ENCODE measurements around the gene DUSP28.
"Not testable (repeated sequence)": the region's sequence is repeated elsewhere in the genome, so short reads cannot be mapped to it uniquely, and the experiment has no call there.

DUSP28 gene

GRCh38 chr2:240520130-240520973 lies 39.8 kb upstream of the DUSP28 start:
- ChIA-PET POLR2A (no interaction called here), CTCF (interaction anchor here (1.0 to 1.2 kb wide), 3 partner anchors 10 to 320 kb away, joined by 3 to 4 read pairs (median 4); no protein-coding TSS in a partner anchor)
- H3K4me3 ChIP-seq (ENCODE audit: low read depth, low read length), result peak overlapping the region; percentile 27
- DNase-seq (ENCODE audit: low read depth, low spot score), result no peak
- TF ChIP-seq CTCF (IDR thresholded peaks at IDR 0.05; ENCODE audit: insufficient read depth, low read length, missing control alignments), result no peak

- DNase-seq (ENCODE audit: low read depth, low spot score), result no peak
- CTCF ChIA-PET, result interaction anchor here (1.1 kb wide), 1 partner anchor 13 kb away, joined by 3 read pairs; no protein-coding TSS in a partner anchor
- POLR2A ChIA-PET, result no interaction called here
- TF ChIP-seq CTCF (IDR thresholded peaks at IDR 0.05; ENCODE audit: insufficient read depth, low read length, missing control alignments), result no peak
- H3K4me3 ChIP-seq (ENCODE audit: low read depth, low read length), result no peak overlapping the region
These were observed 39.2 kb upstream of the DUSP28 start for GRCh38 chr2:240520974-240521350.

- POLR2A ChIA-PET; DNase-seq (ENCODE audit: low read depth, low spot score); H3K4me3 ChIP-seq (ENCODE audit: low read depth, low read length): not testable (repeated sequence)
- CTCF ChIA-PET, result interaction anchor here (0.8 to 1.5 kb wide), 3 partner anchors 8 to 317 kb away, joined by 3 to 8 read pairs (median 3); no protein-coding TSS in a partner anchor
These were observed 38.3 kb upstream of the DUSP28 start for GRCh38 chr2:240521885-240522284.

DNA sequence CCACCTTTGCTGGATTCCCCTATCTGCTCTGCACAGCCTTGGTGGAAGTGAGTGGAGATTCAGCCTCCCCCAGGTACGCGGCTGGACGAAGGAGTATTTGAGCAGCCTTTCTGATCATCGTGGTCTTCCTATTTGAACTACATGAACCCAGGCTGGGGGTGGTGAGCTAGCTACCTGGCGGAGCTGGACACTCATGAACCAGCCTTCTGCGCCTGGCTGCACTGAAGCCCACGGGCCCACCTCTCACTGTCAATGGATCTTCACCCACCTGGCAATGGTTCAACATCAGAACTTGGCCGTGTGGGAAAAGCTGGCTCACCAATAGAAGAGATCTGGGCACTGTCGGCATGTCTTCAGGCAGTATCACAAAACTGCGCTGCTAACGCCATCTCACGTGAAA lies 37.8 kb upstream of the DUSP28 start:
- no peak for TF ChIP-seq CTCF (IDR thresholded peaks at IDR 0.05; ENCODE audit: insufficient read depth, low read length, missing control alignments)
- H3K4me3 ChIP-seq (ENCODE audit: low read depth, low read length), result no peak overlapping the region
- CTCF ChIA-PET, result interaction anchor here (0.8 to 1.5 kb wide), 2 partner anchors 9 to 317 kb away, joined by 3 to 8 read pairs; no protein-coding TSS in a partner anchor
- POLR2A ChIA-PET, result no interaction called here
- DNase-seq (ENCODE audit: low read depth, low spot score), result no peak

GRCh38 chr2:240523451-240524281 lies 36.5 kb upstream of the DUSP28 start:
- H3K4me3 ChIP-seq (ENCODE audit: low read depth, low read length), result no peak overlapping the region
- no peak for TF ChIP-seq CTCF (IDR thresholded peaks at IDR 0.05; ENCODE audit: insufficient read depth, low read length, missing control alignments)
- DNase-seq (ENCODE audit: low read depth, low spot score), result no peak
- POLR2A ChIA-PET, result no interaction called here
- CTCF ChIA-PET, result interaction anchor here (3.2 kb wide), 1 partner anchor 10 kb away, joined by 29 read pairs; no protein-coding TSS in a partner anchor

DNA sequence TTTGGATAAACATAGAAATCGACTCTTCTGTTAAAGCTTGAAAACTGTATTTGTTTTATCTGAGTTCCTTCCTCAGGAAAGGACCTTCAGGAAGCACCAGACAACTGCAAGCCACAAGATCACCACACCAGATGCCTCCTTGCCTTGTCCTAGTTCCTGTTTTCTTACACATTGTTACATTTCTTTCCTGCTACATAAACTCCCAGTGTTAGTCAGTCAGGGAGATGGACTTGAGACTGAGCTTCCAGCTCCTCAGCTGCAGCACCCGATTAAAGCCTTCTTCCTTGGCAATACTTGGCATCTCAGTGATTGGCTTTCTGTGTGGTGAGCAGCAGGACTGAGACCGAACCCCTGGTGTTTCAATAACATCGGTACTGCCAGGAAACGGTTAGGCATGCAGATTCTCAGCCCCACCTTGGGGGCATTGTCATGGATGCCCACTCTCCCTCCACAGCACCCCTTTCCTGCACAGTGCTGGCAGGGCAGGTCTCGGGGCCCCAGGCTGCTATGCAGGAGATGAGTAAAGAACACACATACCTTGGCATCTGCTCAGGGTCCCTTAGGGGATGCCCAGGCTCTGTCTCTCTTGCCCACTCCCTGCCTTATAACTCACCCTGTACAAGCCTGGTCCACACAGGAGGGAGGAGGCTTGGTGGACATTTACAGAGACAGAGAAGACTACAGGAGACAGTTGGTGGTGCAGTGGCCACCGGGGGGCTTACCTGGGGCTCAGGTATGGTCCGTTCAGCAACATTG lies 35.0 kb upstream of the DUSP28 start:
- ChIA-PET POLR2A (no interaction called here), CTCF (interaction anchor here (3.2 kb wide), 1 partner anchor 11 kb away, joined by 29 read pairs; no protein-coding TSS in a partner anchor)
- TF ChIP-seq CTCF (IDR thresholded peaks at IDR 0.05; ENCODE audit: insufficient read depth, low read length, missing control alignments), result no peak
- H3K4me3 ChIP-seq (ENCODE audit: low read depth, low read length), result no peak overlapping the region
- DNase-seq (ENCODE audit: low read depth, low spot score), result no peak
